ENCODE data around the gene FBXO45.
"Not testable (repeated sequence)": the region's sequence is repeated elsewhere in the genome, so short reads cannot be mapped to it uniquely, and the experiment has no call there.

FBXO45 gene

GRCh38 chr3:196568246-196569002 is at the start of gene FBXO45, which contains the start of gene WDR53:
Gene FBXO45 (plus strand): TSS chr3:196568660. CDS start chr3:196568985, 325 bp downstream.
Gene WDR53 (minus strand): TSS chr3:196568554. CDS start chr3:196561475, 7,079 bp downstream.
- in situ Hi-C loops (cut with MboI; ENCODE audit: low sequenced_read_pairs): no loop called here

- in situ Hi-C loops (cut with MboI; ENCODE audit: low sequenced_read_pairs): loop anchor here (25.0 kb wide), 1 partner anchor 257 kb away; no protein-coding TSS in a partner anchor
Observed at GRCh38 chr3:196518966-196519717, 49.3 kb upstream of the FBXO45 start.

- in situ Hi-C loops (cut with MboI; ENCODE audit: low sequenced_read_pairs): loop anchor here (25.0 kb wide), 1 partner anchor 257 kb away; no protein-coding TSS in a partner anchor
Observed at GRCh38 chr3:196519718-196520082, 48.8 kb upstream of the FBXO45 start.

- in situ Hi-C loops (cut with MboI; ENCODE audit: low sequenced_read_pairs): loop anchor here (25.0 kb wide), 1 partner anchor 259 kb away; no protein-coding TSS in a partner anchor
Observed at GRCh38 chr3:196521291-196521690, 47.2 kb upstream of the FBXO45 start.

GRCh38 chr3:196523841-196524240 is 44.6 kb upstream of the FBXO45 start:
- in situ Hi-C loops (cut with MboI; ENCODE audit: low sequenced_read_pairs): loop anchor here (25.0 kb wide), 1 partner anchor 262 kb away; no protein-coding TSS in a partner anchor

- in situ Hi-C loops (cut with MboI; ENCODE audit: low sequenced_read_pairs): loop anchor here (25.0 kb wide), 1 partner anchor 262 kb away; no protein-coding TSS in a partner anchor
Observed at GRCh38 chr3:196524527-196524926, 43.9 kb upstream of the FBXO45 start.

GRCh38 chr3:196525141-196525540 is 43.3 kb upstream of the FBXO45 start:
- in situ Hi-C loops (cut with MboI; ENCODE audit: low sequenced_read_pairs): no loop called here

GRCh38 chr3:196528639-196529233 is 39.7 kb upstream of the FBXO45 start:
- in situ Hi-C loops (cut with MboI; ENCODE audit: low sequenced_read_pairs): no loop called here

GRCh38 chr3:196531418-196531817 is 37.0 kb upstream of the FBXO45 start:
- in situ Hi-C loops (cut with MboI; ENCODE audit: low sequenced_read_pairs): no loop called here

- in situ Hi-C loops (cut with MboI; ENCODE audit: low sequenced_read_pairs): no loop called here
Observed at GRCh38 chr3:196533260-196533681, 35.2 kb upstream of the FBXO45 start.

GRCh38 chr3:196537319-196537984 is 31.0 kb upstream of the FBXO45 start:
- in situ Hi-C loops (cut with MboI; ENCODE audit: low sequenced_read_pairs): no loop called here

- in situ Hi-C loops (cut with MboI; ENCODE audit: low sequenced_read_pairs): no loop called here
Observed at GRCh38 chr3:196541684-196542445, 26.6 kb upstream of the FBXO45 start.

GRCh38 chr3:196544491-196544992 is 23.9 kb upstream of the FBXO45 start:
- in situ Hi-C loops (cut with MboI; ENCODE audit: low sequenced_read_pairs): no loop called here

GRCh38 chr3:196546537-196546936 is 21.9 kb upstream of the FBXO45 start:
- in situ Hi-C loops (cut with MboI; ENCODE audit: low sequenced_read_pairs): no loop called here

GRCh38 chr3:196547067-196547466 is 21.4 kb upstream of the FBXO45 start:
- in situ Hi-C loops (cut with MboI; ENCODE audit: low sequenced_read_pairs): no loop called here

GRCh38 chr3:196549312-196549711 is 19.1 kb upstream of the FBXO45 start:
- in situ Hi-C loops (cut with MboI; ENCODE audit: low sequenced_read_pairs): not testable (repeated sequence)

- in situ Hi-C loops (cut with MboI; ENCODE audit: low sequenced_read_pairs): not testable (repeated sequence)
Observed at GRCh38 chr3:196550172-196550571, 18.3 kb upstream of the FBXO45 start.

- in situ Hi-C loops (cut with MboI; ENCODE audit: low sequenced_read_pairs): no loop called here
Observed at GRCh38 chr3:196552253-196552652, 16.2 kb upstream of the FBXO45 start.

- in situ Hi-C loops (cut with MboI; ENCODE audit: low sequenced_read_pairs): no loop called here
Observed at GRCh38 chr3:196553551-196553950, 14.9 kb upstream of the FBXO45 start.

- in situ Hi-C loops (cut with MboI; ENCODE audit: low sequenced_read_pairs): no loop called here
Observed at GRCh38 chr3:196554205-196554604, 14.3 kb upstream of the FBXO45 start.
